ENCODE results near the gene CST1. TPM values are rescaled to one million over a fixed set of nuclear protein-coding genes. Genes with fewer than 3 reads are reported as not detected.
"Not testable (repeated sequence)": the region's sequence is repeated elsewhere in the genome, so short reads cannot be mapped to it uniquely, and the experiment has no call there.

Gene CST1
- total RNA-seq, 1 donor from 2014 or later, result not detected

DNA sequence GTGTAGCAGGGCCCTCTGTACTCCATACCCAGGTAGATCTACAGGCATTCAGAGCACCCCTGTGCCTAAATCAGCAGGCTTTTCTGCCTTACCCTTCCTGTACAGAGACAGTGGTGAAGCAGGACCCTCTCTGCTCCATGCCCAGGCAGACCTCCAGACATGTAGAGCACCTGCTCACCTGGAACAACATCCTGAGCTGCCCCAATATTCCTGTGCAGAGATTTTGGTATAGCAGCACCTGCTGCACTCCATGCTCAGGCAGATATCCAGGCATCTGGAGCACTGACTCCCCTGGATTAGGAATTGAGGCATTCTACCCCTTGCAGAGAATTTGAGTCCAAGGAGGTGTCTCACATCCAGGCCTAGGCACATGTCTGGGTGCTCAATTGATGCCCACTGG lies 12.6 kb upstream of the CST1 start:
- ATAC-seq, result no peak
- Histone ChIP-seq H3K4me3 (no peak overlapping the region), H3K36me3 (no peaks in the 10 kb centered on the region), H3K27me3 (no peaks in the 10 kb centered on the region), H3K9me3 (no peaks in the 10 kb centered on the region), H3K4me1 (no peaks in the 10 kb centered on the region), H3K27ac (no peak overlapping the region)
- DNase-seq, result no peak
- TF ChIP-seq, protein P1, sequence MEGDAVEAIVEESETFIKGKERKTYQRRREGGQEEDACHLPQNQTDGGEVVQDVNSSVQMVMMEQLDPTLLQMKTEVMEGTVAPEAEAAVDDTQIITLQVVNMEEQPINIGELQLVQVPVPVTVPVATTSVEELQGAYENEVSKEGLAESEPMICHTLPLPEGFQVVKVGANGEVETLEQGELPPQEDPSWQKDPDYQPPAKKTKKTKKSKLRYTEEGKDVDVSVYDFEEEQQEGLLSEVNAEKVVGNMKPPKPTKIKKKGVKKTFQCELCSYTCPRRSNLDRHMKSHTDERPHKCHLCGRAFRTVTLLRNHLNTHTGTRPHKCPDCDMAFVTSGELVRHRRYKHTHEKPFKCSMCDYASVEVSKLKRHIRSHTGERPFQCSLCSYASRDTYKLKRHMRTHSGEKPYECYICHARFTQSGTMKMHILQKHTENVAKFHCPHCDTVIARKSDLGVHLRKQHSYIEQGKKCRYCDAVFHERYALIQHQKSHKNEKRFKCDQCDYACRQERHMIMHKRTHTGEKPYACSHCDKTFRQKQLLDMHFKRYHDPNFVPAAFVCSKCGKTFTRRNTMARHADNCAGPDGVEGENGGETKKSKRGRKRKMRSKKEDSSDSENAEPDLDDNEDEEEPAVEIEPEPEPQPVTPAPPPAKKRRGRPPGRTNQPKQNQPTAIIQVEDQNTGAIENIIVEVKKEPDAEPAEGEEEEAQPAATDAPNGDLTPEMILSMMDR (IDR thresholded peaks at IDR 0.05), result no peak
- intact Hi-C loops (cut with DNase I), result no loop called here

DNA sequence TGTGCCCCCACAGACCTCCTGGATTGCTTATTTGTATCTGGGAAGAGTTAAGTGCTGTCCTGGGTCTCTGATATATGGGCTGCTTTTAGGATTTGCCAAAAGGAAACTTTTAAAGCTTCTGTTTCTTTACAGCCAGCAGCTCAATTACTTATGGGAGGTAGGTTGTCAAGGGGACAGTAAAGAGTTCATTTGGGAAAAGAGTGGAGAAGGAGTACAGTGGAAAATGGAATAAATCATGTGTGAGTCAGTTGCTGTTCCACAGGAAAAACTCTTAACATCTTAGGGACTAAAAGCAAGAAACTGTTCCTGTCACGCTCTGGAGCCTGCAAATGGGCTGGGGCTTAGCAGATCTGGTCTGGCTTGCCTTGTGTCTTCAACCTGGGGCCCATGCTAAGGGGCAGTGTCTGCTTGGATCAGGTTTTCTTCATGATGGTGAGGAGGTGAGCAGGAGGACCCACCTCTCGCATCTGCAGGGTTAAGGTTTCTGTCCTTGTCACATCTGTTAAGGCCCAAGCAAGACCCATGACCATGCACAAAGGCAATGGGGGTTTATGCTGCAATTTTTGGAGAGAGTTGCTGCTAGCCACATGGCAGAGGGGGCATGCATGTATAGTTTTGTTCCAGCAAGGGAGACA lies 8.7 kb upstream of the CST1 start:
- no peak for DNase-seq
- no peaks in the 10 kb centered on the region for H3K9me3 ChIP-seq
- H3K27me3 ChIP-seq, result no peaks in the 10 kb centered on the region
- intact Hi-C loops (cut with DNase I), result no loop called here
- H3K27ac ChIP-seq, result no peak overlapping the region
- TF ChIP-seq, protein P1 (IDR thresholded peaks at IDR 0.05), result no peak
- ATAC-seq, result no peak
- H3K36me3 ChIP-seq, result no peaks in the 10 kb centered on the region
- no peaks in the 10 kb centered on the region for H3K4me1 ChIP-seq
- no peak overlapping the region for H3K4me3 ChIP-seq

DNA sequence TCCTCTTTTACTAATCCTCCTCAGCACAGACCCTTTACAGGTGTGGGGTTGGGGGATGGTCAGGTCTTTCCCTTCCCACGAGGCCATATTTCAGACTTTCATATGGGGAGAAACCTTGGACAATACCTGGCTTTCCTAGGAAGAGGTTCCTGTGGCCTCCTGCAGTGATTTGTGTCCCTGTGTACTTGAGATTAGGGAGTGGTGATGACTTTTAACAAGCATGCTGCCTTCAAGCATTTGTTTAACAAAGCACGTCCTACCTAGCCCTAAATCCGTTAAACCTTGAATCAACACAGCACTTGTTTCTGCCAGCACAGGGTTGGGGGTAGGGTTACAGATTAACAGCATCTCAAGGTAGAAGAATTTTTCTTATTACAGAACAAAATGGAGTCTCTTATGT lies 6.1 kb upstream of the CST1 start:
- H3K36me3 ChIP-seq; intact Hi-C loops (cut with DNase I); ATAC-seq; DNase-seq; H3K4me3 ChIP-seq; H3K27ac ChIP-seq; H3K27me3 ChIP-seq; H3K4me1 ChIP-seq; H3K9me3 ChIP-seq: not testable (repeated sequence)

DNA sequence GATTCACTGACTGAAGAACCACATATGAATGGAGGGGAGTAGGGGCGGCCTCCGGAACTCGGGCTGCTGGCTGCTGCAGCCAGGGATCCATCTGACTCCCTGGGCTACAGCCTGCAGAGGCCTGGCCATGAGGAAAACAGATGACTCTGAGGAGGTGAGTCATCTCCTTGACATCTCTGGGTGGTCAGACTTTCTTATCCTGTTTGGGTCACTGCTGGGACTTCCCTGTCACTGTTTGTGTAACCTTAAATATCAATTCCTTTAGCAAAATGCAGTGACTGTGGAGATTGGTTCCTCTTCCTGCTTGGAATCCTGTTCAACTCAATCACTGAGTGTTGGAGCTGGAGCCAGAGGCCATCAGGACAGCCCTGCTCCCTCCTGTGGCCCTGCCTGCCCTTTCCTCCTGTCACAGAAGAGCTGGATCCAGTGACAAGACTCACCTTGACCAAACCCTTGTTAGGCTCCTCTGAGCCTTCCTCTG lies 4.4 kb upstream of the CST1 start:
- H3K9me3 ChIP-seq; intact Hi-C loops (cut with DNase I); H3K4me3 ChIP-seq; H3K27me3 ChIP-seq; H3K36me3 ChIP-seq; H3K27ac ChIP-seq; DNase-seq; H3K4me1 ChIP-seq: not testable (repeated sequence)
- peak; percentile 51 for ATAC-seq

GRCh38 chr20:23754731-23755130 lies 4.0 kb upstream of the CST1 start:
- Histone ChIP-seq H3K27ac (no peak overlapping the region), H3K4me1 (no peaks in the 10 kb centered on the region)
- DNase-seq, result no peak

GRCh38 chr20:23753589-23753988 lies 2.9 kb upstream of the CST1 start:
- no peak overlapping the region for H3K27ac ChIP-seq
- H3K4me3 ChIP-seq, result no peak overlapping the region
- intact Hi-C loops (cut with DNase I), result no loop called here
- no peak for ATAC-seq
- DNase-seq, result no peak
- TF ChIP-seq, protein P1 (IDR thresholded peaks at IDR 0.05), result no peak
- no peaks in the 10 kb centered on the region for H3K36me3 ChIP-seq
- no peaks in the 10 kb centered on the region for H3K4me1 ChIP-seq
- no peaks in the 10 kb centered on the region for H3K9me3 ChIP-seq
- H3K27me3 ChIP-seq, result no peaks in the 10 kb centered on the region

More at GRCh38 chr20:23754731-23755130, 4.0 kb upstream of the CST1 start:
- no peaks in the 10 kb centered on the region for H3K36me3 ChIP-seq
- TF ChIP-seq, protein P1 (IDR thresholded peaks at IDR 0.05), result no peak
- intact Hi-C loops (cut with DNase I), result no loop called here
- no peak for ATAC-seq
- no peaks in the 10 kb centered on the region for H3K9me3 ChIP-seq
- H3K4me3 ChIP-seq, result no peak overlapping the region
- H3K27me3 ChIP-seq, result no peaks in the 10 kb centered on the region

DNA sequence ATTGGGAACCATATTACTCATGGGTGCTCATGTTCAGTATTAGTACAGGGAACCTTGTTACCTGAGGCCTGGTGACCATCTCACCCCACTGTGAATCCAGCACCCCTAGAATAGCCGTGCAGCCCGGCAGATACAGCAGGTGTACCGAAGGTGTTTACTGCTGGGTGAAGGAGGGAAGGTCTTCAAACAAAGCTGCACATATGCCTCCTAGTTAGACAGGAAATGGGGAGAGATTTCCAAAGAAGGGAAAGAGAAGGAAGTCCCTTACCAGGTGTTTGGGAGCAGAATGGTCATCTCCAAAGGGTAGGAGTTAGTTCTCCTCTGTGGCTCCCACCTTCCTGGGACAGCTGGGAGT lies 2.4 kb upstream of the CST1 start:
- H3K9me3 ChIP-seq, result no peaks in the 10 kb centered on the region
- H3K4me1 ChIP-seq, result no peaks in the 10 kb centered on the region
- H3K27ac ChIP-seq, result no peak overlapping the region
- ATAC-seq (no peak), DNase-seq (no peak)
- H3K36me3 ChIP-seq, result no peaks in the 10 kb centered on the region
- intact Hi-C loops (cut with DNase I), result no loop called here
- TF ChIP-seq, protein P1 (IDR thresholded peaks at IDR 0.05), result no peak
- no peak overlapping the region for H3K4me3 ChIP-seq
- no peaks in the 10 kb centered on the region for H3K27me3 ChIP-seq
